NCI-H128 (cell line): ENCODE measurements around the gene VPS35L.
"Not testable (repeated sequence)": the region's sequence is repeated elsewhere in the genome, so short reads cannot be mapped to it uniquely, and the experiment has no call there.

Source experiments
- DNase-seq: peaks from one replicate; lab custom pipeline; 2025; ENCODE audit not compliant: unreplicated experiment; lab: John Stamatoyannopoulos, UW

VPS35L gene

DNA sequence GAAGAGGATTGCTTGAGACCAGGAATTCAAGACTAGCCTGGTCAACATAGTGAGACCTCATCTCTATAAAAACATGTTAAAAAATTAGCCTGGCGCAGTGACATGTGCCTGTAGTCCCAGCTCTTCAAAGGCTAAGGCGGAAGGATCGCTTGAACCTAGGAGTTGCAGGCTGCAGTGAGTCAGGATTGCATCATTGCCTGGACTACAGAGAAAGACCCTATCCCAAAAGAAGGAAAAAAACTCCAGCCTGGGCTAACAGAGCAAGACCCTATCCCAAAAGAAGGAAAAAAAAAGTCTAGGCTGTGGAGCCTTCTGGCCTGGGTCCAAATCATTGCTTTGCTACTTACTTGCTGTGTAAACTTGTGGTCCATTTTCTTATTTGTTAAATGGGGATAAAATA lies 26.8 kb upstream of the VPS35L start:
- no peak for DNase-seq

DNA sequence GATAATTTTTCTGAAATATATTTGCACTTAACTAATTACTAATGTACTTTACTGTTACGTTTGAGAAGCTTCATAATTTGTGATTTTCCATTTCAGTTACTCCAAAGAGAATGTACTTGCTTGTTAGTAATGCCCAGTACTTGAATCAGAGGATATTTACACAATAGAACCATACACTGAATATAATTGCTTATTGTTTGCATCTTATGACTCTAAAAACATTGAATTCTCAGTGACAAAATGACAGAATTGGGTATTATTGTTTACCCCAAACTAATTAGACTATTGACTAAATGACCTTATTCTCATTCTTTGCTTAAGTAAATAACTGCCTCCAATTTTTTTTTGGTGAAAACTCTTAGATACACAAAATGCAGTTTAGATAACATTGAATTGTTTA lies 22.9 kb upstream of the VPS35L start:
- no peak for DNase-seq

DNA sequence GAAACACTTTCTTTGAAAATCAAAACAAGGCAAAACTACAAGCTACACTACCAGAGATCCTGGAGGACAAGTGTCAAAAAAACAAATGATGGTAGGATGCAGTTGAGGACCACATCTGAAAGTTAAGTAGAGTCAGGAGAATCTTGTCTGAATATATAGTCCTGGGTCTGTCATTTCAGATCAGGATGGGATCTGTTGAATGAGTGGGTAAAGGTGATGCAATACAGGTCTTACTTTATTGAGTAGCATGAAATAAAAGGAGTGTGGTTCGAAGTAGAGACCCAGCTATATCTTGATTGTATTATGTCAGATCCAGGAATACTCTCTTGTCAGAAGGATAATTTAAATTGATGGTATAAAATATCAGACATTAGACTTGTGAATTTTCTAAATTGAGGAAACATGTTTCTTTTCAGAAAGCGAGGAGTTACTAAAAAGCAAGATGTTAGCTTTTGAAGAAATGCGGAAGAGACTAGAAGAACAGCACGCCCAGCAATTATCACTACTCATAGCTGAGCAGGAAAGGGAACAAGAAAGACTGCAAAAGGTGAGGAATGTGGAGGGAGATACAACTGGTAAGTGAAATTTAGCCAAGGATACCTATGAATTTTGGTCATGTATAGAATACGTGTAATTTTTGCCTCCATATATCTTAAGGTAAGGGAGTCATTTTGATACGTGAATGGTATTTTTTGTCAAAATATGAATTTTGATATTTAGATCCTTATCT lies 15.1 kb upstream of the VPS35L start:
- DNase-seq, result no peak

DNA sequence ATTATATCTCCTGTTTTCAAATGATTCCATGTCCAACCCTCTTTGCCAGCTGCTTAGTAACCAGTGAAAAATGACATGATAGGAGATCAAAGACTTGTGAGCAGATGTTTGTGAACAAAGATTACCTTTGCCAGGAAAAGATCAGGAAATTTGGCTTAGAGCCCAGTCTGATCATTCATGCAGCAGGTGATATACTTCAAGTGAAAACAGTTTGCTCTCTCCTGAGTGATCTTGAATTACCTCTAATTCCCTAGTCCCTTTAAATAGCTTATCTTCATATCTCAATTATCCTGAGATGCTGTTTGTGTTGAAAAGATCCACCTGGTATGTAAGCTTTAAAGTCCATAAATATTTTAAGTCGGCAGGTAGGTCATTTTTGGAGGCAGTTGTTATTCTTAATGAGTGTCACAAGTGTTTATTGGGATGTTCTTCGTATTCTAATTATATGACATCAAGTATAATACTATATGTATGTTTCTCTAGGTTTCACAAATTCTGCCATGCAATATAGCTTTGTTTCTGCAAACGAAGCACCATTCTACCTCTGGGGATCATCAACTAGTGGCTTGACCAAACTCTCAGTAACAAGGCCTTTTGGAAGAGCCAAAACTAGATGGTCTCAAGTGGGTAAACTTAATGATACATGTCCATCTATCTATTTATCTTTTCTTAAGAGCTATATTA lies 13.2 kb upstream of the VPS35L start:
- DNase-seq, result peak; percentile 38

DNA sequence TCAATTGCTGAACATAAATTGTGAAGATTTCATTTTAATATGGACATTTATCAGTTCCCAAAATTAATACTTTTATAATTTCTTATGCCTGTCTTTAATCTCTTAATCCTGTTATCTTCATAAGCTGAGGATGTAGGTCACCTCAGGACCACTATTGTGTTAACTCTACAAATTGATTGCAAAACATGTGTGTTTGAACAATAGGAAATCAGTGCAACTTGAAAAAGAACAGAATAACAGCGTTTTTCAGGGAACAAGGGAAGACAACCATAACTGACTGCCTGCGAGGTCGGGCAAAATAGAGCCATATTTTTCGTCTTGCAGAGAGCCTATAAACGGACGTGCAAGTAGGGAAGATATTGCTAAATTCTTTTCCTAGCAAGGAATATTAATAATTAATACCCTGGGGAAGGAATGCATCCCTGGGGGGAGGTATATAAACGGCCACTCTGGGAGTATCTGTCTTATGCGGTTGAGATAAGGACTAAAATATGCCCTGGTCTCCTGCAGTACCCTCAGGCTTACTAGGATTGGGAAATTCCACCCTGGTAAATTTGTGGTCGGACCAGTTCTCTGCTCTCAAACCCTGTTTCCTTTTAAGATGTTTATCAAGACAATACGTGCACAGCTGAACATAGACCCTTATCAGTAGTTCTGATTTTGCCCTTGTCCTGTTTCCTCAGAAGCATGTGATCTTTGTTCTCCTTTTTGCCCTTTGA lies 12.1 kb upstream of the VPS35L start:
- DNase-seq, result not testable (repeated sequence)

DNA sequence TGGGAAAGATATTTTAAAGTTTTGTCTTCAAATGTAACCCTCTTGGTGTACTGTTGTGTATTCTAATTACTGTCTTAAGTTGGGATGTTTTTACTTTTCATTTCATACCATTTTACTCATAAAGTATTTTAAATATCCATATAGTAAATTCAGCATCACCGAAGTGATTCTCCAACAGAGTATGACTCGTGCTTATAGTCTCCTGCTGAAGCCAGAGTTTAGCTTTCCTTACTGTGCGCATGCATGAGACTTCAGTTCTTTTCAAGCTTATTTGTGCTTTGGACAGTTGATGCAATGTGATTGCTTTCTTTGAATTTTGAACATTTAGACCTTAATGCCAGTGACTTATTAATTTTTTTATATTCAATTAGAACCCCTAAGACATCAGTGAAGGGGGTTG lies 7.4 kb upstream of the VPS35L start:
- DNase-seq, result no peak

DNA sequence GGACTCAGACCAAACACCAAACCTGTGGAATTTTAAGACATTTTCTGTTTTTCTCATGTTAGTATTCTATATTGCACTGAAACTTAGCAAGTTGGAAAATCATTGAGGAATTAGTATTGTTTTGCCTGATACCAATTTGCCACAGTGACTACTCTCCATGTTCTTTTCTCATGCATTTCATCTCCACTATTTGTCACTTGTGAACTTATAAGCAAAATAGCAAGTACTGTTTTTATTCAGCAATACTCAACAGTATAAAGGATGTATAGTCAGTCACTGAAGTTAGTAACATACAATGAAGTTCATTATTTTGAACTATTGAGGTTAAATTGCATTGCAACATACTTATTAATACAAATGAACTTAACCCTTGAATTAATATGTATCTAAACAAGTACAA lies 5.8 kb upstream of the VPS35L start:
- DNase-seq, result no peak

DNA sequence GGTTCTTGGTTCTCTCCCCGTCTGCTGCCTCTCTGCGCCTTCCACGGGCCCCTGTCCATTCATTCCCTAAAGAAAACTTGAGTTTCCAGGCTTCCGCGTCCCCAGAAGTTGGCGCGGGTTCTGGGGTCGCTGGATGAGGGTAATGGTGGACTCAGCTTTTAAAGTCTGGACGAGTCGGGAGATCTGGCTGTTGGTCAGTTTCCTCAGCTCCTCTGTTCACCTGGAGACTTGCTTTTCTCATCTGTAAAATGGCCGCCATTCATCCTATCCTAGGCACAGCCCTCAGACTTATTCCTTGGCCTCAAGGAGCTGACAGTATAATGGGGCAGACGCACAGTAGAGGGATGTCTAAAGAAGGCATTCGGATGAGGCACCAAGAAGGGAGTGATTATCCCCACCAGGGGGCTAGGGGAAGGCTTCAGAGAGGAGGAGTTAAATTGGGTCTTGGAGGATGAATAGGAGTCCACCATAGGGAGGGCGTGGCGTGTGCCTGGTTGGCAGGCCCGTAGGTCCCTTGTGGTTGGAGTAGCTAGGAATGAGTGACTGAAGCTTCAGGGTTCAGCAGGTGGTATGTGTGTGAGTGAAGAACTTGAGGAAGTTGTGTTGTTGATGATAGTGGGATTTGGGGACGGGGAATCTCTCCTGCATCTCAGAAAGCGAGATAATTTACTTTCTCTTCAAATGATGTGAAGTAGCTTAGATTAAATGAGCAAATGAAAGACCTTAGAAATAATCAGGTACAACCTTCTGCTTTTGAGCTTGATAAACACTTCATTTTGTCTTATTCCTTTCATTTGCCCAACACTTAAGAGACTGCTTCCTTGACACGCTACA lies 652 bp downstream of the VPS35L start:
- DNase-seq, result no peak

DNA sequence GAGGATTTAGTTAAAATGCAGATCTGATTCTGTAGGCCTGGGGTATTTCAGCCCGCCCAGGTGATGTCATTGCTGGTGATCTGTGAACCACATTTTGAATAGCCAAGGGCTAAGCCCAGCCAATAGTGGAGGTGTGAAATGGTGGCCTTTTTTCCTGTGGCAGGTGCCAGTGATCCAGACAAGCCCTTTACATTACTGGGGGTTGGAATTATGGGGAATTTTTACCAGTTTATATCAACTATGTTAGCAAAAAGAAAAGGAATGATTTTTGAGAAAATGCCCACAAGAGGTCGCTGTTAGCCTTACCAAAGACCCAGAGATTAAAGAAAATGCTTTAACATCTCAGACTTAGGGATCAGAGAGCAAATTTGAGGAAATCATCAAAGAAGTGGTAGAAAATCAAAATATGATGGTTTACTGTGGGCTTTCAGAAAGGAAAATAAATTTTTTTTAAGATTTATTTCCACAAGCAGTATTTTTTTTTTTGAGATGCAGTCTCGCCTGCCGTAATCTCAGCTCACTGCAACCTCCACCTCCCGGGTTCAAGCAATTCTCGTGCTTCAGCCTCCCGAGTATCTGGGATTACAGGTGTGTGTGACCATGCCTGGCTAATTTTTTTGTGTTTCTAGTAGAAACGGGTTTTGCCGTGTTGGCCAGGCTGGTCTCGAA lies 3.9 kb downstream of the VPS35L start:
- DNase-seq, result no peak

DNA sequence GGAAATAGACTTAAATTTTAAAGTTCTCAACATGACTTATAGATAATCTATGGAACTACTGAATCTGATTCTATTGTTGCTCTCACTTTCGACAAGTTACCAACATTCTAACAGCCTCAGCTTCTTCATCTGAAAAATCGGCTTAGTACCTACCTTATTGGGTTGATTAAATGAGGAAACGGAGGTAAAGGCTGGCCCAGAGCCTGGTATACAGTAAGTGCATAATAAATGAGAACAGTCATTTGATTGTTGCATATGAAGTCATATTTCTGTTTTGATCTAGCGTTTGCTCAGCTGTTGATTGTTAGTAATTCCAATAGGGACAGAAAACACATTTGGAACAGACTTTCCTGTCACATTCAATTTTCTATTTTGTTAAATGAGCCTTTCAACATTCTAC lies 4.6 kb downstream of the VPS35L start:
- no peak for DNase-seq

DNA sequence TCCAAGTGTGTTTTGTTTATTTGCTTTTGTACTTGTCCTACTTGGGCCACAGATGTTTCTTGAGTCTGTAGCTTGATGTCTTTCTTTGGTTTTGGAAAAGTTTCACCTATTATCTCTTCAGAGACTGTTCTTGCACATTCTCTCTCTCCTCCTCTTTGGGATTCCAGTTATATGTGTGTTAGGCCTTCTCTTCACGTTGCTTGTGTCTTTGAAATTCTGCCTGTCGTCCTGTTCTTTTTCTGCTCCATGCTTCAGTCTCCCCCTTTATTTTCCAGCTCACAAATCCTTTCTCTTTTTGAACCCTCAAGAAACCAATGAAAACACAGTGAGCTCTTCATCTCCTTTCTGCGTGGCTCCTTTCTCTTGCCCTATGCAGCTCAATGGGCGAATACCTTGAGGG lies 7.9 kb downstream of the VPS35L start:
- DNase-seq, result no peak

DNA sequence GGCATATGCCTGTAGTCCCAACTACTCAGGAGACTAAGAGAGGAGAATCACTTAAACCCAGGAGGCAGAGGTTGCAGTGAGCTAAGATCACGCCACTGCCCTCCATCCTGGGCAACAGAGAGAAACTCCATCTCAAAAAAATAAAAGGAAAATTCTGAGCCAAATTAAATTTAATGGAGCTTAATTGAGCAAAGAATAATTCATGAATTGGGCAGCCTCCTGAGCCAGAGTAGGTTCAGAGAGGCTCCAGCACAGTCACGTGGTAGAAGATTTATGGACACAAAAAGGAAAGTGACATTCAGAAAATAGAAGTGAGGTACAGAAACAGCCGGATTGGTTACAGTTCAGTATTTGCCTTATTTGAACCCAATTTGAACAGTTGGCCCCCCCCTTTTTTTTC lies 10.9 kb downstream of the VPS35L start:
- DNase-seq, result no peak

DNA sequence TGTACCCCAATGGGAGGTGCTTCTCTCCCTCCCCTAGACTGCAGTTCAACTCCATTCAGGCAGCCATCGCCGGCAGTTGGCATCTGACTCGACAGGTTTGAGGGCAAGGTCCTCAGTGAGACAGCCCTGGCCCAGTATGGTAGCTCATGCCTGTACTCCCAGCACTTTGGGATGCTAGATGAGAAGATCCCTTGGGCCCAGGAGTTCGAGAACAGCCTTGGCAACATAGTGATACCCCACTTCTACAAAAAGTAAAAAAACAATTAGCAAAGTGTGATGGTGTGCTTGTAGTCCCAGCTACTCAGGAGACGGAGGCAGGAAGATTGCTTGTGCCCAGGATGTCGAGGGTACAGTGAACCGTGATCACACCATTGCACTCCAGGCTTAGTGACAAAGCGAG lies 12.1 kb downstream of the VPS35L start:
- DNase-seq, result no peak

DNA sequence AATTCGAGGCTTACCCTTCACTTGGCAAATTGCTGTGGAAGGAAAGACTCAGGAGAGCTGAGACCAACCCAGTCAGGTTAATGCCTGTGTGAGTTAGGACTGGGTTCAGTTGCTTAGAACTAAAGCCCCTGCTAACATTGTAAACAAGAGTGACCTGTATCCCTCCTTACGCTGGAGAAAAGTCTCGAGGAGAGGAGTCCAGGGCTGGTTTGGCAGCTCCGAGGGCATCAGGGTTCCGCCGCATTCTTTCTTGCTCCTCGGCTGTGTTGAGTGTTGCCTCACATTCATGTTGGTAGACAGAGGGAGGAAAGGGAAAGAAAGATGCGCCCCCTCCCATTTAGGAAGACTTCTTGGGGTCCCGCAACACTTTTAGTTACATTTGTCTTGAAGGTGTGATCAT lies 18.5 kb downstream of the VPS35L start:
- no peak for DNase-seq

DNA sequence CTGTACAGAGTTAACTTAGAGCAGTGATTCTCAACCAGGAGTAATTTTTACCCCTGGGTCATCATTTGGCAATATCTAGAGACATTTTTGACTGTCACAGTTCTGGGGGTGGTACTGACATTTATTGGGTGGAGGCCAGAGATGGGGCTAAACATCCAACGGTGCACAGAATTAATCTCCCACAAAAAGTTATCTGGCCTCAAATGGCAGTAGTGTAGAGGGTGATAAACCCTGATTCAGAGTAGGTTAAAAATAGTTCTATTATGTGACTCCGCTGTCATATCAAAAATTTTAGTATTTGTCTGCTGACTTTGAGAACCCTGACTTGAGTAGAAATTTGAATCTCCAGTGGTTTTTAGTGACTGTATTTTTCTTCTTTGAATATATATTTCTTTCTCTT lies 19.1 kb downstream of the VPS35L start:
- DNase-seq, result no peak

DNA sequence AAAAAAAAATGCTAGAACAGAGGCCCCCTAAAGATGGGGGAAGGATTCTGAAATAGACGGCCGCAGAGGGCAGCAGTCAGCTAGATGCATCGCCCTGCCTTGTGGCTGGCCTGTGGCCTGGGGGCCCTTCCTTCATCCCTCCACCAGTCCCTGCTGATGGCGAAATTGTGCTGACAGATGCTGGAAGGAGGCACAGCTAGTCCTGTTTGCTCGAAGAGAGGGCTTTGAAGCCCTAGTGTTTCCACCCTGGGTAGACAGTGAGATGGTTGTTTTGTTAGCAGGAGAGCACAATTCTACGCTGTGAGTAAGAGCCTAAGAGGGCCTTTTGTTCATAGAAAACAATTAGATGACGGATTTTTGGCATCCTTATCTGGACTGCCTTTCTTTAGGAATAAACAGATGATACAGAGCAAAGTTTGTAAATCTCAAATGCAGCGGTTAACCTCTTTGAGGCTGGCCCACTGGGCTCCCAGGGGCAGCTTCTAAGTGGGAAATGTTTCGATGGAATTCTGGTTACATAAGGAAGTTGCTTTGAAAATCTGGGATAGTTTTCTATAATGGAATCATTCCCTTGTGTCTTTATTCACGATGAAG lies 23.0 kb downstream of the VPS35L start:
- DNase-seq, result no peak

DNA sequence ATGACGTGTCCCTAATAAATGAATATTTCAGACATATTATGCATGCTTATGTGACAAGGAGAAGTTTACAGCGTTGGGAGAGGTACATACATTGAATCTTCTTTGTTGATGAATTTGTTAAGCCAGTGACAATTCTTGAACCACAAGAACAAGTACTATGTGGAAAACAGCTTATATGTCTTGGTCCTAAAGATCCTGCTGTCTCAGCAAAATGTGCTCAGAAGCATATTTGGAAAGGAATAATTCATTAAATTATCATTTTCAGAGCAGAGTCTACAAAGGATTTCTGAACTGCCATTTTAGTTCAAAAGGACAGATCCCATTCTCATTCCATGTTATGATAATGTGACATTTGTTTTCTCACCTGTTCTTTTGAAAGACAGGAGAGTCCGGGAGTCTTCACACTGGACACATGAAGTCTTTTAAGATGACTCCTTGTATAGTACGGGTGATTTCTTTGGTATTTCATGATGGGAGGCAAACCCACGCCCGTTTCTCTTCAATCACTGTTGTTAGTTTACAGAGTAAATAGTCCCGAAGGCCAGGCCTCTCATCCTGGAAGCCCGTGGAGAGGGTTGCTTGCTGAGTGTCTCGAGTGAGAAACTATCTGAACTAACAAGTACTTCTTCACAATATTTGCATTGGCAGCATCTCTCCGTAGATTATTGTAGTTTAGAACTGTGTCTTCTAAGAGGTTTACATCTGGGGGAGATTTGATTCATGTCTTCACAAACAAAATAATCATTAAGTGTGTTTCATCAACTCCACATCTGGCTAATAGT lies 26.7 kb downstream of the VPS35L start:
- DNase-seq, result no peak

DNA sequence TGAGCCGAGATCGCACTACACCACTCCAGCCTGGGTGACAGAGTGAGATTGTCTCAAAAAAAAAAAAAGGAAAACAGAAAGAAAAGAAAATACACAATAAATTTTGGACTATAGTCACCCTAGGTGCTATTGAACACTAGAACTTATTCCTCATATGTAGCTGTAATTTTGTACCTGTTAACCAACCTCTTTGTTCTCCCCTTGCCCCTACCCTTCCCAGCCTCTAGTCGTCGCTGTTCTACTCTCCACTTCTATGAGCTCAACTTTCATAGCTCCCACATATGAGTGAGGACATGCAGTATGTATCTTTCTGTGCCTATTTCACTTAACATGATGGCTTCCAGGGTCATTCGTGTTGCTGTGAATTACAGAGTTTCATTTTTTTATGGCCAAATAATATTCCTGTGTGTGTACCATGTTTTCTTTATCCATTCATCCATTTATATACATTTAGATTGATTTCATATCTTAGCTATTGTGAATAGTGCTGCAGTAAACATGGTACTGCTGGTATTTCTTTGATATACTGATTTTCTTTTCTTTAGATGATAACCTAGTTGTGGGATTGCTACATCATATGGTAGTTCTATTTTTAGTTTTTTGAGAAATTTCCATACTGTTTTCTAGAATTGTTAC lies 28.3 kb downstream of the VPS35L start:
- no peak for DNase-seq

DNA sequence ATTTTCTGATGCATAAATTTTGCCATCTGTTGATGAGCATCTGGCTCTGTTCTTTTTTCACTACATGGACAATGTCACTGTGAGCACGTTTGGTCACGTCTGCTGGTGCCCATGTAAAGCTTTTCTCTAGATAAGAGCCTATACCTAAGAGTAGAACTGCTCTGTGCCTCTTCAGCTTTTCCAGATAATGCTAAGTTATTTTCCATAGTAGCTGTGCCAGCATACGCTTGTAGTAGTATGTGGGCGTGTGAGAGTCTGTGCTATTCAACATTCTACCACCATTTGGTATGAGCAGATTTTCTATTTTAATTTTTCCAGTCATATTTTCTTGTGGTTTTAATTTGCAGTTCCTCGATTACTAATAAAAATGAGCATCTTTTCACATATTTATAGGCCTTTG lies 33.2 kb downstream of the VPS35L start:
- no peak for DNase-seq
